Vagina (tissue), 2 donors: ENCODE results near the gene DHRS7. TPM values are rescaled to one million over a fixed set of nuclear protein-coding genes. Genes with fewer than 3 reads are reported as not detected.

ENCODE experiments used
- DNase-seq, 2 donors: peaks; one replicate each; pipeline ENCODE4 v3.0.0-alpha.2; 2017; ENCODE audit errors: extremely low spot score in 2 of 2
- H3K27ac ChIP-seq: fragments of 200-600 bp; sonication (generic); one replicate; pipeline ENCODE4 v1.5.1; 2019
- H3K27me3 ChIP-seq: fragments of 200-600 bp; sonication (generic); one replicate; pipeline ENCODE4 v1.5.1; 2019
- H3K36me3 ChIP-seq, 2 donors: fragments of 200-600 bp; sonication (generic); one replicate each; pipeline ENCODE4 v1.5.1; 2017 to 2019
- H3K4me1 ChIP-seq: fragments of 200-600 bp; sonication (generic); one replicate; pipeline ENCODE4 v1.5.1; 2019
- H3K4me3 ChIP-seq, 2 donors: fragments of 200-600 bp; sonication (generic); 1 replicate in 1 of 2; 2 replicates in 1 of 2; pipeline ENCODE4 v1.5.1; 2016 to 2019
- H3K9me3 ChIP-seq: fragments of 200-600 bp; sonication (generic); one replicate; pipeline ENCODE4 v1.5.1; 2019
- POLR2A ChIP-seq, 2 donors: fragments of 450-650 bp; IDR thresholded peaks; one replicate each; pipeline ENCODE4 v1.6.1; 2017; ENCODE audit warnings: antibody characterized with exemption in 2 of 2, mild to moderate bottlenecking in 2 of 2, moderate library complexity in 2 of 2
- POLR2AphosphoS5 ChIP-seq, 2 donors: sonication (generic); formaldehyde crosslinking; IDR thresholded peaks; one replicate each; pipeline ENCODE4 v1.9.0; 2017; ENCODE audit warnings: antibody characterized with exemption in 2 of 2, mild to moderate bottlenecking in 2 of 2, low read depth in 1 of 2; ENCODE audit not compliant: insufficient read depth in 1 of 2
- intact Hi-C: fragments of 100-400 bp; cut with DNase I; formaldehyde crosslinking; loops from one replicate; pipeline ENCODE4 v1.15.1; 2023
- total RNA-seq: library from RNA; depleted of rRNA; stranded (reverse); fragments of >200 nt; gene quantifications from one replicate; pipeline ENCODE4 v1.2.3, GENCODE V29; 2016
- TF ChIP-seq, protein P1 (sequence below), 3 experiments: fragments of 450-650 bp in 2 of 3; fragments of 200-600 bp in 1 of 3; sonication (generic) in 1 of 3; IDR thresholded peaks; one replicate each; pipeline ENCODE4 v1.5.1; 2017 to 2019; ENCODE audit warnings: antibody characterized with exemption in 3 of 3, mild to moderate bottlenecking in 2 of 3, moderate library complexity in 2 of 3

DHRS7 gene
- total RNA-seq, 1 donor from 2014 or later, result 43.0 TPM

DNA sequence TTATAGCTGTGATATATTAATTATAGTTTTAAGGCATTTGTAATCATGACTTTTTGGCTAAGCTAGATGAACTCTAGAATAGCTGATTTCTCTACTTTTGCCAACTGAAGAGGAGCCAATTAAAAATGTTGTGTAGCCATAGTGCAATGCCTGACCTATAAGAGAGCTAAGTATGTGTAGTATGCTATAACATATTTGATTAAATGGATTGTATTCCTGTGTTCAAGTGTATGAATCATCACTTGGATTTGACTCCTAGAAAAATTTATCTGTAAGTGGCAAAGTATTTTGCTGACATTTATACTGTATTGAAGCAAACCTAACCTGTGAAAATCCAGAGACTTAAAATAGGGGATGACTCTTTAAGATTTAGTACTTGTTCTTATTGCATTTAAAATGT is 39.3 kb downstream of the DHRS7 start:
- no peaks in the 10 kb centered on the region for H3K4me1 ChIP-seq
- intact Hi-C loops, result no loop called here
- no peak for DNase-seq
- H3K27ac ChIP-seq, result no peak overlapping the region
- H3K4me3 ChIP-seq, result no peak overlapping the region
- TF ChIP-seq POLR2AphosphoS5 (IDR thresholded peaks at IDR 0.05; ENCODE audit: insufficient read depth in 1 of 2, low read depth in 1 of 2) (no peak), POLR2A (IDR thresholded peaks at IDR 0.05) (no peak)
- TF ChIP-seq, protein P1, sequence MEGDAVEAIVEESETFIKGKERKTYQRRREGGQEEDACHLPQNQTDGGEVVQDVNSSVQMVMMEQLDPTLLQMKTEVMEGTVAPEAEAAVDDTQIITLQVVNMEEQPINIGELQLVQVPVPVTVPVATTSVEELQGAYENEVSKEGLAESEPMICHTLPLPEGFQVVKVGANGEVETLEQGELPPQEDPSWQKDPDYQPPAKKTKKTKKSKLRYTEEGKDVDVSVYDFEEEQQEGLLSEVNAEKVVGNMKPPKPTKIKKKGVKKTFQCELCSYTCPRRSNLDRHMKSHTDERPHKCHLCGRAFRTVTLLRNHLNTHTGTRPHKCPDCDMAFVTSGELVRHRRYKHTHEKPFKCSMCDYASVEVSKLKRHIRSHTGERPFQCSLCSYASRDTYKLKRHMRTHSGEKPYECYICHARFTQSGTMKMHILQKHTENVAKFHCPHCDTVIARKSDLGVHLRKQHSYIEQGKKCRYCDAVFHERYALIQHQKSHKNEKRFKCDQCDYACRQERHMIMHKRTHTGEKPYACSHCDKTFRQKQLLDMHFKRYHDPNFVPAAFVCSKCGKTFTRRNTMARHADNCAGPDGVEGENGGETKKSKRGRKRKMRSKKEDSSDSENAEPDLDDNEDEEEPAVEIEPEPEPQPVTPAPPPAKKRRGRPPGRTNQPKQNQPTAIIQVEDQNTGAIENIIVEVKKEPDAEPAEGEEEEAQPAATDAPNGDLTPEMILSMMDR (IDR thresholded peaks at IDR 0.05), result no peak
- H3K9me3 ChIP-seq, result no peaks in the 10 kb centered on the region
- H3K36me3 ChIP-seq, result peaks cover 0 to 40% of the 10 kb centered on the region in 2 donors
- no peaks in the 10 kb centered on the region for H3K27me3 ChIP-seq

DNA sequence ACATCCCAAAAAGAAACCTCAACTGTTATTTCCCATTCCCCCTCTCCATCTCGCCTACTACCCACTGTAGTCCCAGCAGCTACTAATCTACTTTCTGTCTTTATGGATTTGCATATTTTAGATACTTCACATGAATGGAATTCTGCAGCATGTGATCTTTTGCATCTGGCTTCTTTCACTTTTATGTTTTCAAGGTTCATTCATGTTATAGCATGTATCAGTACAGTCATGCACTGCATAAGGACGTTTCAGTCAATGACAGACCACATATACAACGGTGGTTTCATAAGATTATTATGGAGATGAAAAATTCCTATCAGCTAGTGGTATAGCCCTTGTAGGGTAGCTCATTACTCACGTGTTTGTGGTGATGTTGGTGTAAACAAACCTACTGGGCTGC is 49.0 kb downstream of the DHRS7 start:
- H3K9me3 ChIP-seq, result no peaks in the 10 kb centered on the region
- H3K27ac ChIP-seq, result no peak overlapping the region
- no peak overlapping the region for H3K4me3 ChIP-seq
- DNase-seq, result no peak
- TF ChIP-seq, protein P1 (IDR thresholded peaks at IDR 0.05), result no peak
- no peak for TF ChIP-seq POLR2AphosphoS5 (IDR thresholded peaks at IDR 0.05; ENCODE audit: insufficient read depth in 1 of 2, low read depth in 1 of 2)
- no peak for TF ChIP-seq POLR2A (IDR thresholded peaks at IDR 0.05)
- peaks cover 0 to 38% of the 10 kb centered on the region in 2 donors for H3K36me3 ChIP-seq
- intact Hi-C loops, result no loop called here
- no peaks in the 10 kb centered on the region for H3K4me1 ChIP-seq
- H3K27me3 ChIP-seq, result no peaks in the 10 kb centered on the region

DNA sequence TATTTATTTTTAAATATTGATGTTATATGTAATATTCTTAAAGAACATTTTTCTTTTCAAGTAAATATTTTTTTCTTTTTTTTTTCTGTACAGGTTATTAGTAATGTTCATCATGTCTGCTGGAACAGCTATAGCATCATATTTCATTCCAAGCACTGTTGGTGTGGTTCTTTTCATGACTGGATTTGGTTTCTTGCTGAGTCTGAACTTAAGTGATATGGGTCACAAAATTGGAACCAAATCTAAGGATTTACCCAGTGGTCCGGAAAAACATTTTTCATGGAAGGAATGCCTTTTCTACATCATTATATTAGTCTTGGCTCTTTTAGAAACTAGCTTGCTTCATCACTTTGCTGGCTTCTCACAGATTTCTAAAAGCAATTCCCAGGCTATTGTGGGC is 50.3 kb downstream of the DHRS7 start:
- DNase-seq, result no peak
- no peak overlapping the region for H3K27ac ChIP-seq
- H3K4me1 ChIP-seq, result no peaks in the 10 kb centered on the region
- intact Hi-C loops, result no loop called here
- H3K27me3 ChIP-seq, result no peaks in the 10 kb centered on the region
- TF ChIP-seq, protein P1 (IDR thresholded peaks at IDR 0.05), result no peak
- TF ChIP-seq POLR2A (IDR thresholded peaks at IDR 0.05), result no peak
- TF ChIP-seq POLR2AphosphoS5 (IDR thresholded peaks at IDR 0.05; ENCODE audit: insufficient read depth in 1 of 2, low read depth in 1 of 2), result no peak
- H3K9me3 ChIP-seq, result no peaks in the 10 kb centered on the region
- H3K4me3 ChIP-seq, result no peak overlapping the region
- H3K36me3 ChIP-seq, result peaks cover 0 to 38% of the 10 kb centered on the region in 2 donors

- peaks cover 0 to 12% of the 10 kb centered on the region in 2 donors for H3K36me3 ChIP-seq
- TF ChIP-seq, protein P1 (IDR thresholded peaks at IDR 0.05), result no peak
- TF ChIP-seq POLR2AphosphoS5 (IDR thresholded peaks at IDR 0.05; ENCODE audit: insufficient read depth in 1 of 2, low read depth in 1 of 2) (no peak), POLR2A (IDR thresholded peaks at IDR 0.05) (no peak)
- H3K27me3 ChIP-seq, result no peaks in the 10 kb centered on the region
- no peaks in the 10 kb centered on the region for H3K4me1 ChIP-seq
- H3K27ac ChIP-seq, result no peak overlapping the region
- H3K4me3 ChIP-seq, result no peak overlapping the region
- intact Hi-C loops, result no loop called here
- no peak for DNase-seq
- no peaks in the 10 kb centered on the region for H3K9me3 ChIP-seq
Observed at GRCh38 chr14:60111732-60112131, 53.5 kb downstream of the DHRS7 start.

GRCh38 chr14:60107477-60107876 is 57.7 kb downstream of the DHRS7 start:
- Histone ChIP-seq H3K4me3 (no peak overlapping the region), H3K4me1 (peaks cover 9% of the 10 kb centered on the region), H3K27me3 (no peaks in the 10 kb centered on the region), H3K27ac (no peak overlapping the region), H3K9me3 (no peaks in the 10 kb centered on the region), H3K36me3 (no peaks in the 10 kb centered on the region)
- intact Hi-C loops, result no loop called here
- DNase-seq, result no peak
- TF ChIP-seq POLR2AphosphoS5 (IDR thresholded peaks at IDR 0.05; ENCODE audit: insufficient read depth in 1 of 2, low read depth in 1 of 2) (no peak), POLR2A (IDR thresholded peaks at IDR 0.05) (no peak)
- TF ChIP-seq, protein P1 (IDR thresholded peaks at IDR 0.05), result no peak
